NCI-H146 (cell line): ENCODE results near the gene RAB32.

Experiments
- DNase-seq: peaks from one replicate; lab custom pipeline; 2025; lab: John Stamatoyannopoulos, UW

RAB32 gene

GRCh38 chr6:146582857-146583256 lies 39.2 kb downstream of the RAB32 start:
- DNase-seq: no peak

DNA sequence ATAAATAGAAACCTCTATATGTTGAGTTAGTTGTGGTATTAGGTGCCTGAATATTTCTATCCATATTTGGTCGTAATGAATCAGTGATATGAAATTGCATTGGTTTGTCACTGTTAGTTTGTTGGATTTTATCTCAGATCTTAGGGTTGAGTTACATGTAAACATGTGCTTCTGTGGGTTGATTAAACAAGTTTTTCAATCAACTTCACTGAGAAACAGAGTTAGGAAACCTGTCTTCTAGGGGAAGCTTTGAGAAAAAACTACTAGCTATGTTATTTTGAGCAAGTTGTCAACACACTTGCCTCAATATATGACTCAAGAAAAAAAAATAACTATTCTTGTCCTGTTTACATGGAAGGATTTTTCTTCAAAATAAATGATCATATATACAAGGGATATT lies 40.3 kb downstream of the RAB32 start:
- no peak for DNase-seq

GRCh38 chr6:146587459-146587858 lies 43.8 kb downstream of the RAB32 start:
- no peak for DNase-seq

- DNase-seq: no peak
Measured at GRCh38 chr6:146590492-146590891, 46.9 kb downstream of the RAB32 start.

GRCh38 chr6:146592451-146592850 lies 48.8 kb downstream of the RAB32 start:
- no peak for DNase-seq

DNA sequence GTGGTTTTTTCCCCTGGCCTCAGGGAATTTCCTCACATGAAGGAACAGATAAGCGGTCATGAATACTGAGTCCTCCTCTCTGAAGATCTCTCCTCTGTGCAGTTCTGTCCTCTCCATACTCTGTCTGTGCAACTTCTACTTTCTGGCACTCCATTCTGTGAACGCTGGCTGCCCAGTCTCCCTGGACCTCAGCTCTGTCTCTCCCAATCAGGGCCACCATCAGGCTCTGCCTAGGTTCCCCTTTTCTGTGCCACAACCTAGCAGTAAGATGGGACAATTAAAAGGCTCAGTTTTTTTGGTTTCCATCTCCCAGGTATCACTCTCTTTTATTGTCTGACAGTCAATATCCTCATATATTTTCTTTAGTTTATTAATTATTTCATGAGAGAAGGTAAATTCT lies 50.4 kb downstream of the RAB32 start:
- no peak for DNase-seq

DNA sequence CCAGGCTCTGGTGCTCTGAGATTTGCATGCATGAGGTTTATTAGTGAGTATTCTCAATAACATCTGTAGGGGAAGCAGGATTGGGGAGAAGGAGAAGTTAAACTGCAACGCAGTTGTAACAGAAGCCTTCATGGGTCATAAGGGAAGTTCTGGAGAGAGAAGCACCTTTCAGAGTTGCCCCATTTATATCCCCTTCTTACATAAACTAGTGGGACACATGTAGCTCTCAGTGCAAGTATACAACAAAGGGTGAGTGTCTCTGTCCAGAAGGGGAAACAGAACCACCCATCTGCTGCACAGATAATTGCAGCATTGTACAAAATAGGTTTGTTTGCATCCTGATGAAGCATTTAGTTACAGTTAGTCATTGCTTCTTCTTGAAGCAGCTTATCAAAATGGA lies 50.9 kb downstream of the RAB32 start:
- no peak for DNase-seq

- DNase-seq: no peak
Measured at GRCh38 chr6:146595972-146596731, 52.5 kb downstream of the RAB32 start.

DNA sequence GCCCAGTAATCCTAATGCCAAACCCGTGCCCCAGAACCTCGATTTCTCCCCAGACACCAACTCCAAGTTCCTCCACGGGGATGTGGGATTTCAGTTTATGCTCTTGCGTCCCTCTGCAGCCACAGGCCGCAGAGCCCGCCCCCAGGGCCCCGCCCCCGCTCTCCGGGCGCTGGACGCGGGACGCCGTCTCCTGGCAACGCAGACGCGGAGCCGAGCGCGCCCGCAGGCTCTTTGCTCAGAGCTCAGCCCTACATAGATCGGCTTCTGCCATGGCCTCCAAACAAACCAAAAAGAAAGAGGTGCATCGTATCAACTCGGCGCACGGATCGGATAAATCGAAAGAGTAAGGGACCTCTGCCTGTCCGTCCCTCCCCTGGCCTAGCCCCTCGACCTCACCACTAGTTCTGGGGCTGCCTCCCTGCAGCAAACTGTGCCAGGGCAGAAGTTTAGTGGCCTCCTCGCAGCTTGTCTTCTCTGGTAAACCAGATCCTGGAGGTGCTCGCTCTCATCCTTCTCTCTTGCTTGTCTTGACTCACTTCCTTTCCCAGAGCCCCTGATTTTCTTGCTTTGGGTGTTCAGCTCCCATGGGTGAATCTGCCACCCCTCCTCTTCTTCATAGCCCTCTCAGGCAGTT lies 55.3 kb downstream of the RAB32 start, which contains the start of gene ADGB:
Gene ADGB, plus strand, starts transcription at position 201 of the 634 bp plus-strand sequence. Its CDS starts 69 bp downstream, at position 270.
- peak; percentile 57 for DNase-seq

GRCh38 chr6:146601352-146601751 lies 57.7 kb downstream of the RAB32 start:
- DNase-seq: no peak

DNA sequence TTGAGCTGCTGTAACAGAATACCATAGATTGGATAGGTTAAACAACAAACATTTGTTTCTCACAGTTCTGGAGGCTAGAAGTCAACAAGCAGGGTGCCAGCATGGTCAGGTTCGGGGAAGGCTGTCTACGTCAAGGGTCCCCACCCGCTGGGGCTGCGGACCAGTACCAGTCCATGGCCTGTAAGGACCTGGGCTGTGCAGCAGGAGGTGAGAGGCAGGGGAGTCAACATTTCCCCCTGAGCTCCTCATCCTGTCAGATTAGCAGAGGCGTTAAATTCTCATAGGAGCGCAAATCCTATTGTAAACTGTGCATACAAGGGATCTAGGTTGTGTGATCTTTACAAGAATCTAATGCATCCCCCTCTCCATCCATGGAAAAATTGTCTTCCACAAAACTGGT lies 58.9 kb downstream of the RAB32 start:
- no peak for DNase-seq
